Mammary epithelial cell (primary cell): Measurements from ENCODE around the gene SLC25A45.

ENCODE experiments used
- EZH2 ChIP-seq: IDR thresholded peaks from 2 replicates; pipeline ENCODE4 v1.6.1; 2012; ENCODE audit warnings: low read length, inconsistent platforms, borderline replicate concordance
- TF ChIP-seq, protein P1 (sequence below), 2 donors: IDR thresholded peaks in 1 of 2; conservative IDR thresholded peaks in 1 of 2; 2 replicates each; pipeline ENCODE4 v1.5.1; 2011 to 2012; ENCODE audit warnings: inconsistent platforms in 2 of 2, low read length in 2 of 2, mild to moderate bottlenecking in 2 of 2, control low read depth in 1 of 2, low read depth in 1 of 2; ENCODE audit not compliant: insufficient read depth in 1 of 2; ENCODE audit errors: extremely low read depth in 1 of 2

GRCh38 chr11:65412271-65413076 lies 30.0 kb upstream of the SLC25A45 start:
- TF ChIP-seq, protein P1, sequence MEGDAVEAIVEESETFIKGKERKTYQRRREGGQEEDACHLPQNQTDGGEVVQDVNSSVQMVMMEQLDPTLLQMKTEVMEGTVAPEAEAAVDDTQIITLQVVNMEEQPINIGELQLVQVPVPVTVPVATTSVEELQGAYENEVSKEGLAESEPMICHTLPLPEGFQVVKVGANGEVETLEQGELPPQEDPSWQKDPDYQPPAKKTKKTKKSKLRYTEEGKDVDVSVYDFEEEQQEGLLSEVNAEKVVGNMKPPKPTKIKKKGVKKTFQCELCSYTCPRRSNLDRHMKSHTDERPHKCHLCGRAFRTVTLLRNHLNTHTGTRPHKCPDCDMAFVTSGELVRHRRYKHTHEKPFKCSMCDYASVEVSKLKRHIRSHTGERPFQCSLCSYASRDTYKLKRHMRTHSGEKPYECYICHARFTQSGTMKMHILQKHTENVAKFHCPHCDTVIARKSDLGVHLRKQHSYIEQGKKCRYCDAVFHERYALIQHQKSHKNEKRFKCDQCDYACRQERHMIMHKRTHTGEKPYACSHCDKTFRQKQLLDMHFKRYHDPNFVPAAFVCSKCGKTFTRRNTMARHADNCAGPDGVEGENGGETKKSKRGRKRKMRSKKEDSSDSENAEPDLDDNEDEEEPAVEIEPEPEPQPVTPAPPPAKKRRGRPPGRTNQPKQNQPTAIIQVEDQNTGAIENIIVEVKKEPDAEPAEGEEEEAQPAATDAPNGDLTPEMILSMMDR (conservative IDR thresholded peaks at IDR 0.05 in 1 of 2, IDR thresholded peaks at IDR 0.05 in 1 of 2; ENCODE audit: extremely low read depth in 1 of 2, insufficient read depth in 1 of 2, low read depth in 1 of 2, low read length in 2 of 2) = no peak
- TF ChIP-seq EZH2 = no peak
